Activated T-cell treated with anti-CD3 and anti-CD28 coated beads for 1 hour (primary cell): ENCODE data around the gene THSD7A.

Experiments used
- DNase-seq: peaks from one replicate; pipeline ENCODE4 v3.0.0-alpha.2; 2020; ENCODE audit warnings: low read depth

Gene THSD7A, protein sequence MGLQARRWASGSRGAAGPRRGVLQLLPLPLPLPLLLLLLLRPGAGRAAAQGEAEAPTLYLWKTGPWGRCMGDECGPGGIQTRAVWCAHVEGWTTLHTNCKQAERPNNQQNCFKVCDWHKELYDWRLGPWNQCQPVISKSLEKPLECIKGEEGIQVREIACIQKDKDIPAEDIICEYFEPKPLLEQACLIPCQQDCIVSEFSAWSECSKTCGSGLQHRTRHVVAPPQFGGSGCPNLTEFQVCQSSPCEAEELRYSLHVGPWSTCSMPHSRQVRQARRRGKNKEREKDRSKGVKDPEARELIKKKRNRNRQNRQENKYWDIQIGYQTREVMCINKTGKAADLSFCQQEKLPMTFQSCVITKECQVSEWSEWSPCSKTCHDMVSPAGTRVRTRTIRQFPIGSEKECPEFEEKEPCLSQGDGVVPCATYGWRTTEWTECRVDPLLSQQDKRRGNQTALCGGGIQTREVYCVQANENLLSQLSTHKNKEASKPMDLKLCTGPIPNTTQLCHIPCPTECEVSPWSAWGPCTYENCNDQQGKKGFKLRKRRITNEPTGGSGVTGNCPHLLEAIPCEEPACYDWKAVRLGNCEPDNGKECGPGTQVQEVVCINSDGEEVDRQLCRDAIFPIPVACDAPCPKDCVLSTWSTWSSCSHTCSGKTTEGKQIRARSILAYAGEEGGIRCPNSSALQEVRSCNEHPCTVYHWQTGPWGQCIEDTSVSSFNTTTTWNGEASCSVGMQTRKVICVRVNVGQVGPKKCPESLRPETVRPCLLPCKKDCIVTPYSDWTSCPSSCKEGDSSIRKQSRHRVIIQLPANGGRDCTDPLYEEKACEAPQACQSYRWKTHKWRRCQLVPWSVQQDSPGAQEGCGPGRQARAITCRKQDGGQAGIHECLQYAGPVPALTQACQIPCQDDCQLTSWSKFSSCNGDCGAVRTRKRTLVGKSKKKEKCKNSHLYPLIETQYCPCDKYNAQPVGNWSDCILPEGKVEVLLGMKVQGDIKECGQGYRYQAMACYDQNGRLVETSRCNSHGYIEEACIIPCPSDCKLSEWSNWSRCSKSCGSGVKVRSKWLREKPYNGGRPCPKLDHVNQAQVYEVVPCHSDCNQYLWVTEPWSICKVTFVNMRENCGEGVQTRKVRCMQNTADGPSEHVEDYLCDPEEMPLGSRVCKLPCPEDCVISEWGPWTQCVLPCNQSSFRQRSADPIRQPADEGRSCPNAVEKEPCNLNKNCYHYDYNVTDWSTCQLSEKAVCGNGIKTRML (N-terminal part only)

DNA sequence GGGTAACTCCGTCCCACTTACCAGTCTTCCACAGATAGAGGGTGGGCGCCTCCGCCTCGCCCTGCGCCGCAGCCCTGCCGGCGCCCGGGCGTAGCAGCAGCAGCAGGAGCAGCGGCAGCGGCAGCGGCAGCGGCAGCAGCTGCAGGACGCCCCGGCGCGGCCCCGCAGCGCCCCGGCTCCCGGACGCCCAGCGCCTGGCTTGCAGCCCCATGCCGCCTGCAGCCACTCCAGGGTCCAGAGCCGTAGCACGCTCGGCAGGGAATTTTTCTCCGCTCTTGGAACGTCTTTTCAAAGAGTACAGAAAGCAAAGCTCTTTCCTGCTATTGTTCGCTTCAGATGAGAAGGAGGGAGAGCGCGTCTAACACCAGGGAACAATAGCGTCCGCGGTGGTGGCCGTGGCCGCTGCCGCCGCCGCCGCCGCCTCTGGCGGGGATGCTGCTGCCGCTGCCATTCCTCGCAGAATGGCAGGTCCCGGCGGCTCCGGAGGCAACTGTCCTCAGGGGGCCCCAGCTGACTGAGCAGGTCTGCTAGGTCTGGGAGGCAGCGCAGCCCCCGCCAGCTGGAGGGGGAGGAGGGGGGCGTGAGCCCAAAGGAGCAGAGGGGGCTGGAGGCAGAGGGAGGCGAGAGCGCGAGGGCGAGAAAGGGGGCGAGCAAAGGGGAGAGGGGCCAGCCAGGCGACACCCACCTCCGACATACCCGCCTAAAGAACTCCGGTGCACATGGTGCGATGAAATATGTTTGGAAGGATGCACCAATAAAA is at the start of gene THSD7A:
THSD7A (minus strand) TSS at position 463 of the 760 bp plus-strand sequence; CDS start at position 211, 252 bp downstream.
- no peak for DNase-seq

DNA sequence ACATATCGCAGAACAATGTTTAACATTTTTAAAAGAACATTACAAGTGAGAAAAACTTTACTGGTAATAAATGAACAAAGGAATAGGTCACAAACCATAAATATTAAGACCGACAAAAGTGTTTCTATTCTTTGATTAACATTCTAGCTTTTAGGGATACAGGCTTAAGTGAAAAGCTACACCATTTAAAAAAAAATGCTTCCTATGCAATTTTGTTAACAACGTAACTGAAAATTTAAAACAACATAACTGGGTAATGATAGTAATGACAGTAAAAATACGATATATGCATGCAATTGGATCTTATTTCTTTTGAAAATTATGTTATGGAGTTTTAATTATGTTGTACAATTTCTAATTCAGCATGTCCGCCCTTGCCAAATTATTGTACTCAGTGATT is 49.7 kb upstream of the THSD7A start:
- no peak for DNase-seq

DNA sequence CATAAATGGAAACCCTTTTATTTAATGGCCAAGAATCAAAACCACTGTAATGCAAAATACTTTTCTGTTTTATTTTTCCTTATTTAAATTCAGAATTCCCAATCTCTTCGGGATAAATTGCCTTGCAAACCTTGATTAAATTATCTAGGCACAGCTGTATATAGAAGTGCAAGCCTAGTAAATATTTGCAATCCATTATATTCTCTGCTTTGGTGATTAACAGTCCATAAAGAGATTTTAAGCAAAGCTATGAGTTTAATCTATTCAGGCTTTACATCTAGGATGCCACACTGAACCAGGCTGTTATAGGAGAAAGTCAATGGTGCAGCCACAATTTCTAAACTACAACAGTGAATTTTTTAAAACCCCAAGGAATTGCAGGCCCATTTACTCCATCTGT is 43.6 kb upstream of the THSD7A start:
- no peak for DNase-seq

DNA sequence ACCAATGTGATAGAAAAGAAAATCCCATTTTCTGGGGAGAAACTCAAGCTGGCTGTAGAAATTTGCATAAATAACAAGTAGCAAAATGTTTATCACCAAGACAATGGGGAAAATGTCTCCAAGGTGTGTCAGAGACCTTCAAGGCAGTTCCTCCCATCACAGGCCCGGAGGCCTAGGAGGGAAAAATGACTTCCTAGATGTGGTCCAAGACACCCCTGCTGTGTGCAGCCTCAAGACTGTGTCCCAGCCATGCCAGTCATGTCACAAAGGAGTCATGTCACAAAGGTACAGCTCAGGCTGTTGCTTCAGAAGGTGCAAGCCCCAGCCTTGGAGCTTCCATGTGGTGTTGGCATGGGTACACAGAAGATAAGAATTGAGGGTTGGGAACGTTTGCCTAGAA is 33.7 kb upstream of the THSD7A start:
- no peak for DNase-seq

DNA sequence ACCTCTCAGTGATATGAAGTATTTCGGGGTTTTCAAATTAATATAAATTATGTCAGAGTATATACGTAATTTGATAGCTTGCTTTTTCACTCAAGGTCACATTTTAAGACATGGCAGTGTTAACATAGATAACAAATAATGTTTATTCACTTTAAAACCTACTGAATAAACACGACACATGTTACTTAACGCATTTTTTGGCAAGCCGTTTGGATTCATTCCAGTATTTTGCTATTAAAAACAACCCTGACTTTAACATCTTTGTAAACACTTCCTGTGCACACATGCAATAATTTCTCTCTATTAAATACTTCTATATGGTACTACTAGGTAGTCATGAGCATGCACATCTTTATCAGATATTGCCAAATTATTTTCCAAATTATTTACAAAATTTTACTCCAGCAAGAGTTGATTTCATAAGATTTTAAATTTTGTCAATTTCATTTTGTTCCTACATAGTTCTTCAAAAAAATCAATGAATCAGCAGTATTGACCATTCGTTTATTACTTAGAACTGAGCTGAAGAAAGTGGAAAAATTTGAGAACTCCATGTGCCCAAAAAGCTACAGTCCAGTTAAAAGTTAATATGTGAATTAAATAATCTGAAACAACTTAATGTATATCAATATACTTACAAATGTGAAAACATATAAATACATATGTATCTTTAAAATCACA is 26.8 kb upstream of the THSD7A start:
- DNase-seq = no peak

DNA sequence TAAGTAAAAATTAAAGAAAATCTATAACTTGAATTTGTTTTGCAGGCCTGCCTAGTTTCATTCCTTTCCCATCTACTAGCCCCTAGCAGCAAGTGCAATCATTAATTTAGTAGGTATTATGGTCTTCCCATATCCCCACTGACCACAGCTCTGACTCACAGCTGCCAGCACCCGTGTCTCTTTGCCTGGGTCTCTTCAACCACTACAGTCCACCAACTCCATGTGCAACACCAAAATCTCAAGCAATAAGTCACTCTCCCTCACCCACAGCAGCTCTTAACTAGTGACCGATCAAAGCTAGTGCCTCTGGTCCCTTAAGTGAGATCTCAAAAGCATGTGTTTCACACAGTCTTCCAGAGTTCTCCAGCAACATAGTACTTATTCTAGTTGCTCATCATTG is 26.0 kb upstream of the THSD7A start:
- no peak for DNase-seq

DNA sequence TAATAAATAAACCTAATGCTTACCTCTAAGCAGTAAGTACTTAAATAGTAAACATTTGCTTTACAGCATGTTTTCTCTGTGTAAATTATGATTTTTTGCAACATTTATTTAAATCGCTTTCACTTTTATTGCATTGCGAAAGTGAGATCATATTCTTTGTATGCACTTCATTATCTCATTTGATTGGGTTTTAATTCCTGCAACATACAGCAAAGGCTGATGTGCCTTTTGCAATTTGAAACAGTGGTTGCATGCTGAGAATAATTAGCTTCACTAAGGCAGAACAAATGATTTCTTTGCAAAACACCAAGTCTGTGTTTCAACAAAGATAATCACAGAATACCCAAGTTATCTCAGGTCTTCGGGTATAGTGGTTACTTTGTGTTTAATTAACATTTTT is 16.3 kb upstream of the THSD7A start:
- no peak for DNase-seq

DNA sequence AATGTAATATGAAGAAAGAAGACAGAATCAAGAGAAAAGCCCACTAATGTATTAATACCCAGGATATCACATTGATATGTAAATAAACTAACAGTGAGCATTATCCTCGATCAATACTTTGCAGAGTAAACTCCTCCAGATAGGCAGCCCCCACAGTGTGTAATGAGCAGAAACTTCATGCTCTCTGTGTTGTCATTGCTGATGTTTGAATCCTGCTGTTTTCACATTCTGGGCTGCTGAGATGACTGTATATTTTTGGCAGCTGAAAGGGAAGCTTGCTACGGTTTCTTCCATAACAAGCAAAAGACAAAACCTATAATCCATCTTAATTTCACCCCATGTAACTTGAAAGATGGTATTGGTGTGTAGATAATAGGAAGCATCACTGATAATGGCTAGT is 15.3 kb upstream of the THSD7A start:
- no peak for DNase-seq

DNA sequence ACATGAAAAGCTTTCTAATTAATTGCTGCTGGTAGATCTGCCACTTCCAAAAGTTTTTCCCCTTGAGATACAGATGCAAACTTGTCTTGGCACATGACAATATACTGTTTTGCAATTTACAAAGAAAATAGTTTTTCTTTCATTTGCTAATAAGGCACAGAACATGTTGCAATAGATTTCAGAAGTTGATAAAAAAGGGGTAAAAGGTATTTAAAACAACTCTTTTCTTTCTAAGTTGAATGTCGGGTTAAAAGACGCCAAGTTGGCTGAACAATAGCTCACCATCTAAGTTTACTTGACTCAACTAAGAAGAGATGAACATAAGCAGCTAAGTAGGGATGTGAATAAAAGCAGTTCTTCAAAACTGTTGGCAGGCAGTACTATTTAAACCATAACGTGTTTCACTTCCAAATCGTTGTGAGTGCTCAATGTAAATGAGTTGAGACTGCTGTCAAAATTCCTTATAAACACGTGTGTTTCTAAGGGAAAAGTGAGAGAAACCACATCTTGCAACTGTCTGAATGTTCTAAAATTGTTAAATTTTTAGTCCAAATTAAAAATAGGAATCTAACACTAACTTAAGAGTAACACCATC is 14.5 kb upstream of the THSD7A start:
- DNase-seq = no peak

DNA sequence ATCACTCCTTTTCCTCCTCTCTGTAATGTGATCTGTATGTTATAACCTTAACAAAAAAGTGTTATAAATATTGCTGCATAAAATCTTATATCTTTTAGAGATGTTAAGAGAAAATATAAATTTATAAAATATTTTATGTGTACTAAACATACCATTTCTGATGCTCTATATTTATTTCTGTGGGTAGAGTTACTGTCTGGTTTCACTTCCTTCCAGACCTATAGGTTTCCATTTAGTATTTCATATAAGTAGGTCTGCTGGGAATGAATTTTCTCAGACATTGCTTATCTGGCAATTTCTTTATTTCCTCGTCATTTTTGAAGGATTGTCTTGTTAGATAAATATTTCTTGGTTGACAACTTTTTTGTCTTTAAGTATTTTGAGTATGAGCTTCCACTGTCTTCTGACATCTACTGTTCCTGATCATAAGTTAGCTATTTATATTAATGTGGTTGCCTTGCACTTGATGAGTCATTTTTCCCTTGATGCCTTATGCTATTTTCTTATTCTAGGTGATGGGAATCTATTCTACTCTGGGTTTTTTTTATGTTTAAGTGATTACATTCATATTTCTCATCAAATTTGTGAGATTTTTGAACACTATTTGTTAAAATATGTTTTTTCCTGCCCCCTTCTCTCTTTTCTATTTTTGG is 11.2 kb upstream of the THSD7A start:
- no peak for DNase-seq

DNA sequence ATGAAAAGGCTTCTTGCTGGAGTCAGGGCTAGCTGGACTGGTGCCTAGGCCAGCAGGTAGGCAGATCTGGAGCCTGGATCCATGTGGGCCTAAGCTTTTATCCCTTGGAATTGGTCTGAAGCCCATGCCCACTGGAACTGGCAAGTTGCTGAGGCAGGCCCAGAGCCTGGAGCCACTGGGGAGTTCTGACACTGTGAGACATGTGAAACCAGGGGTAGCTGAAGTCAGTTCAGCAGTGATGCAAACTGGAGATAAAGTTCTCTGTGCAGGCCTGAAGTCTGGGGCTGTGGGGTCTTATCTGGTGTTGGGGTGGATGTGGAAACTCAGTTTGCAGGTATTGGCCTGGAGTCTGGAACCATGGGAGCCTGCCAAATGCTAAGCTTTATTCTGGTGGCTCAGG is 9.7 kb upstream of the THSD7A start:
- DNase-seq = no peak

DNA sequence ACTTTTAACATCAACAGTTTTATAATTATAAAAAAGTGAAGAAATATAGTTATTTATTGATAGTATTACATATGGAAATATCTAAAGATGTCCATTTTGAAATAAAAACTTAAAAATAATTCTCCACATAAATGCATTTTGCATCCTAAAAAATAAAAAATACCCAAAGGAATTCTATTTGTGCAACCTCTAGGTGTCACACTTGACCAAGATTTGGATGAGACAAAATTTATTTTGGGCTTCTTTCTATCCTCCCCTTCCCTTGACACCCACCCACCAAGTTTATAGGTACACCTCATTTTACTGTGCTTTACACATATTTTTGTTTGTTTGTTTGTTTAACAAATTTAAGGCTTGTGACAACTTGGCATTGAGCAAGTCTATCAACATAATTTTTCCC is 3.3 kb upstream of the THSD7A start:
- DNase-seq = no peak

DNA sequence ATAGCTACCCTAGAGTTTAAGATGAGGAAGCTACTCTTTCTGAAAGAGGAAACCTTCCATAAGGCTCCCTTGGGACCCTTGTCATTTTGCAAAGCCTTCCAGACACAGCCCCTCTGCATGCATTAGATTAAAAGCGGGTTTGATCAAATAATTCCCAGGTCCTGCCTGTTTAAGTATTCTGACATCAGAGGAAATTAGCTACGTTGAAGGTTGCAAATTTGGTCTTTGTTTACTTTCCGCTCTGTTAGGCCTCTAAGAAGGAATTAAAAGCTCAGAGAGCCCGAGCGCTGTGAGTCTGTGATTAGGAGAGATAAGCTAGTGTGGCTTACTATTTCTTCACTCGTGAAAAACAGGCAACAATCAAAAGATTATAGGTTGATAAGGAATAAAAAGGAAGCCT is 1.4 kb upstream of the THSD7A start:
- no peak for DNase-seq

DNA sequence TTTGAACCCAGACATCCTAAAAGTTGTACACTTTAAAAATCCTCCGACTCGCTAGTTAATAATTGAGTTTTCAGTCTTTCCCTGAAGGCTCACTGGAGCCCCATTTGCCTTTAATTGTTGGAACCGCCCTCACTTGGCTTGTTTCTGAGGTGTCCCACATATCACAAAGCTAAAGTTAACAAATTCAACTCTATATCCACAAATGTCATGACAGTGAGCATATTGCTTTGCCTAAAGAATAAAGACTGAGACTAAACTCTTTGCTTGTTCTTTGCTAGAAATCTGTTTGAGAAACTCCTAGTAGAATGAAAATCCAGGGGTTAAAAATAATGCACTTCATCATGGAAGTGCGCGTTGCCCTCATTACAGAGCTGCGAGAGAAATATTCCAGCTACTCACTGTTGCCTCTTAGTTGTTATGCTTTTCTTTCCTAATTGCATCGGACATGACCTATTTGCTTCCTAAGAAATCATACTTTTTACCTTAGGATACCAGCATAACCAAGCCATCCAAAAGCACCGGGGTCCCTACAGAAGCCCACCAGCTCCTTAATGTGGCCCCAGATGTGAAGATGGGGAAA is 752 bp downstream of the THSD7A start:
- DNase-seq = no peak

DNA sequence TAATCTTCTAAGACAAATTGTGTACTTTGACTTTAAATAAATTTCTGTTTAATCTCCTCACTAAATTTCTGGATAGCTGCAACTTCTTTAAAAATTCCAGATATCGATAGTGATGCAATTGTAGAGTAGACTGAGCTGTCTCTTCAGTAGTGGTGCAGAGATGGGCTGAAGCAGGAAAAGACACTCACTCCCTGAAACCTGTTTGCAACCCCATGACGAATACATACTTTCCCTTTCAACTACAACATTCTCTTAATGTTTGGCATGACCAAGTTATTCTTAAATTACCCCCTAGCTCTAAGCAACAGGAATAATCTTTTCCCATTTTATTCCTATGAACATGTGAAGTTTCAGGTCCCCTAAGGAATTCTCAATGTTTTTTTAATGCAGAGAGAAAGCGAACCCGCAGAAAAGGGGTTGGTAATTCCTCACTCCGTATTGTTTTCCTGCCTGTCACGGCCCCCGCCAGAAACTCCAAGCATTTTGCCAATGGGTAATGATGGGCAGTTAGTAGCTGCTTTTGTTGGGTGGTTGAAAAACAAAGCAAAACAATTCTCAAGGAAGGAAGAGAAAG is 1.3 kb downstream of the THSD7A start:
- no peak for DNase-seq

DNA sequence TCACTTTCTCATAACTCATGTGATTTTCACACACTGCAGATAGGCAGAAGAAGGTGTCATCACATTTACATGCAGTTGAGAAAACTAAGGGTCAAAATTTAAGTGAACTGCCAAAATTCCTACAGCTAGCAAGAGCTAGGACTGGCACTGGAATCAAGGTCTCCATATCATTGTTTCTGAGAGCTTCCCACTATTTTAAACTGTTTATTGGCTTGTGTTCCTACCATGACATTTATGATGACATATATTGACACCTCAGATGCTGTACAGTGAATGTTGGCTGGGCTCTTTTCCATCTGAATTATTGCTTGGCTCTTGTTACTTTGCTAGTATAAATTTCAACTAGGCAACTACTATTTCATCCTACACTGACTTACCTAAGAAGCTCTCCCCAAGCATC is 2.0 kb downstream of the THSD7A start:
- DNase-seq = no peak

DNA sequence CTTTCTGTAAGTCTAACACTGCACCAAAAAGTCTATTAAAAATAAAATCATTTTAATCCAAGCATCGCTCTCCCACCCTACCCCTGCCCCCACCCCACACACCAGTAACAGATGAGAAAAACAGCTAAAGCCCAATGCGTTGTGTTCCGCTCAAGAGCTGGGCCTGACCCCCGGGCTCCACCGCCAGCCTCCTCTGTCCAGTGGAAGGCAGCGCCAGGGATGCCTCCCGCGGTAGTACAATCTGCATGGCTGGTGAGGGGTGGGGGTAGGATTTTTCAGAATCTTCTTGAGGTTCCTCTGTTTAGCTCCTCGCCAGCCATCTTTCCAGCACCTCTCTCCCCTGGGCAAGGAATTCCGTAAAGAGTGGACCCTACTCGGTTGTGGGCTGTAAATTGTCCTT is 12.1 kb downstream of the THSD7A start:
- DNase-seq = no peak

DNA sequence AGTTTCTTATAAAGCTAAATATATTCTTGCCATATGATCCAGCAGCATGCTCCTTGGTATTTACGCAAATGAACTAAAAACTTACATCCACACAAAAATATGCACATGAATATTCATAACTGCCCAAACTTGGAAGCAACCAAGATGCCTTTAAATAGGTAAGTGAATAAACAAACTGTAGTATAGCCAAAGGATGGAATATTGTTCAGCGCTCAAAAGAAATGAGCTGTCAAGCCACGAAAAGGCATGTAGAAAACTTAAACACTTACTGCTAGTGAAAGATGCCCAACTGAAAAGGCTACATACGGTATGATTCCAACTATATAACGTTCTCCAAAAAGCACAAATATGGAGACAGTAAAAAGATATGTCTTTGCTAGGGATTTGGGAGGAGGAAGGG is 12.7 kb downstream of the THSD7A start:
- no peak for DNase-seq

DNA sequence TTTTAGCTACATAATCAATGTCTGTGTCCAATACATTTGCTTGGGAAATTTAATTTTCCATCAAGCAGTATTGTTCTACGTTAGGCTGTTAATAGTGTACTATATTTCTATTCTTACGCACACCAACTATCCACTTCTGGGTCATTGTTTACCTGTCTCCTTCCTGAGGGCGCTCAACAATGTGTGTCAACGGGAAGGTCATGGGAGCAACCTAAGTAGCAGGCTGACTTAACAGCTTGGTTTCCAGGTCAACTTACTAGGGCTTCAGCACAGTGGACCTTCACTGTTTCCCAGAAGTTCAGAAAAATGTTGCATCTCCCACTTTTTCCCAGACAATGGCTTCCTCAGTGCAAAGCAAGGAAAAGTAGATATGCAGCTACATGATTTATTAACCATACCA is 13.7 kb downstream of the THSD7A start:
- DNase-seq = no peak
